Measurements from ENCODE around the gene ITPR2.

Gene ITPR2

GRCh38 chr12:26533211-26533610, 299.8 kb downstream of the ITPR2 start:
- TF ChIP-seq CTCF (IDR thresholded peaks at IDR 0.05; ENCODE audit: control extremely low read depth, extremely low read depth, low read depth, missing control alignments) = no peak
- ChIA-PET POLR2A (no interaction called here), CTCF (interaction anchor here (2.4 kb wide), 1 partner anchor 9 kb away, joined by 8 read pairs; no protein-coding TSS in a partner anchor)
- no peak for DNase-seq (ENCODE audit: extremely low spot score)

- no peak for TF ChIP-seq CTCF (IDR thresholded peaks at IDR 0.05; ENCODE audit: control extremely low read depth, extremely low read depth, low read depth, missing control alignments)
- DNase-seq (ENCODE audit: extremely low spot score) = no peak
- CTCF ChIA-PET = interaction anchor here (1.1 to 1.3 kb wide), 2 partner anchors 10 to 15 kb away, joined by 3 to 4 read pairs; no protein-coding TSS in a partner anchor
- POLR2A ChIA-PET = no interaction called here
Observed at GRCh38 chr12:26530461-26530860, 302.5 kb downstream of the ITPR2 start.

GRCh38 chr12:26528943-26529342, 304.1 kb downstream of the ITPR2 start:
- ChIA-PET POLR2A (no interaction called here), CTCF (interaction anchor here (1.3 kb wide), 1 partner anchor 14 kb away, joined by 3 read pairs; no protein-coding TSS in a partner anchor)
- no peak for DNase-seq (ENCODE audit: extremely low spot score)
- no peak for TF ChIP-seq CTCF (IDR thresholded peaks at IDR 0.05; ENCODE audit: control extremely low read depth, extremely low read depth, low read depth, missing control alignments)

- CTCF ChIA-PET = interaction anchor here (0.9 to 1.4 kb wide), 3 partner anchors 10 to 22 kb away, joined by 3 to 4 read pairs (median 4); no protein-coding TSS in a partner anchor
- DNase-seq (ENCODE audit: extremely low spot score) = no peak
- POLR2A ChIA-PET = no interaction called here
- TF ChIP-seq CTCF (IDR thresholded peaks at IDR 0.05; ENCODE audit: control extremely low read depth, extremely low read depth, low read depth, missing control alignments) = no peak
Observed at GRCh38 chr12:26527682-26528081, 305.3 kb downstream of the ITPR2 start.

- ChIA-PET CTCF (interaction anchor here (0.7 to 2.9 kb wide), 8 partner anchors 10 to 406 kb away, joined by 3 to 11 read pairs (median 4); no protein-coding TSS in a partner anchor), POLR2A (no interaction called here)
- TF ChIP-seq CTCF (IDR thresholded peaks at IDR 0.05; ENCODE audit: control extremely low read depth, extremely low read depth, low read depth, missing control alignments) = peak; percentile 38
- no peak for DNase-seq (ENCODE audit: extremely low spot score)
Observed at GRCh38 chr12:26524862-26525465, 308.0 kb downstream of the ITPR2 start.

GRCh38 chr12:26523708-26524150, 309.3 kb downstream of the ITPR2 start:
- DNase-seq (ENCODE audit: extremely low spot score) = no peak
- TF ChIP-seq CTCF (IDR thresholded peaks at IDR 0.05; ENCODE audit: control extremely low read depth, extremely low read depth, low read depth, missing control alignments) = no peak
- POLR2A ChIA-PET = no interaction called here
- CTCF ChIA-PET = interaction anchor here (0.6 to 2.9 kb wide), 4 partner anchors 9 to 30 kb away, joined by 3 to 11 read pairs (median 4); no protein-coding TSS in a partner anchor

Measured in GM10248 (cell line).